Sigmoid colon (tissue), 3 donors: Measurements from ENCODE around the gene BLMH.

Experiments used
- POLR2A ChIP-seq, 2 donors: fragments of 450-650 bp; IDR thresholded peaks; one replicate each; pipeline ENCODE4 v1.6.1; 2016; ENCODE audit warnings: antibody characterized with exemption in 2 of 2, mild to moderate bottlenecking in 2 of 2, moderate library complexity in 2 of 2
- TF ChIP-seq, protein P1 (sequence below), 4 experiments: fragments of 450-650 bp in 3 of 4; fragments of 200-600 bp in 1 of 4; IDR thresholded peaks; one replicate each; pipeline ENCODE4 v1.5.1; 2016 to 2019; ENCODE audit warnings: antibody characterized with exemption in 4 of 4, mild to moderate bottlenecking in 3 of 4, moderate library complexity in 2 of 4

DNA sequence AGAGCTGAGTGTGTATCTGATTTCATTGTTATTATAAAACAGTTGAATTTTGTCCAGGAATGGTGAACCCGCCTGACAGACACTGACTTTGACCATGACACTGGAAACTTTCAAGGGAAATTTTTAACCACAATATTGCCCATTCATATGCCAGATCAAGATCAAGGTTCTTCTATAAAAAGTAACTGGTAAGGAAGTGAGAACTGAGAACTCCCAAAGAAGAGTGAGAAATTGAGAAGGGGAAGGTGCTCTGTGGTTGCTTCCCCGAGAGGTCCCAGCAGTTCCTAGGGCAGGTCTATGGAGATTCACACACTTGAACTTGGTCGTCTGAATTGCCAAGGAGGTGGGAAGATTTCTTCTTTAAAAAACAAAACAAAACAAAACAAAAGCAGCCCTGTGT lies 83.5 kb downstream of the BLMH start:
- TF ChIP-seq, protein P1, sequence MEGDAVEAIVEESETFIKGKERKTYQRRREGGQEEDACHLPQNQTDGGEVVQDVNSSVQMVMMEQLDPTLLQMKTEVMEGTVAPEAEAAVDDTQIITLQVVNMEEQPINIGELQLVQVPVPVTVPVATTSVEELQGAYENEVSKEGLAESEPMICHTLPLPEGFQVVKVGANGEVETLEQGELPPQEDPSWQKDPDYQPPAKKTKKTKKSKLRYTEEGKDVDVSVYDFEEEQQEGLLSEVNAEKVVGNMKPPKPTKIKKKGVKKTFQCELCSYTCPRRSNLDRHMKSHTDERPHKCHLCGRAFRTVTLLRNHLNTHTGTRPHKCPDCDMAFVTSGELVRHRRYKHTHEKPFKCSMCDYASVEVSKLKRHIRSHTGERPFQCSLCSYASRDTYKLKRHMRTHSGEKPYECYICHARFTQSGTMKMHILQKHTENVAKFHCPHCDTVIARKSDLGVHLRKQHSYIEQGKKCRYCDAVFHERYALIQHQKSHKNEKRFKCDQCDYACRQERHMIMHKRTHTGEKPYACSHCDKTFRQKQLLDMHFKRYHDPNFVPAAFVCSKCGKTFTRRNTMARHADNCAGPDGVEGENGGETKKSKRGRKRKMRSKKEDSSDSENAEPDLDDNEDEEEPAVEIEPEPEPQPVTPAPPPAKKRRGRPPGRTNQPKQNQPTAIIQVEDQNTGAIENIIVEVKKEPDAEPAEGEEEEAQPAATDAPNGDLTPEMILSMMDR (IDR thresholded peaks at IDR 0.05), result no peak
- no peak for TF ChIP-seq POLR2A (IDR thresholded peaks at IDR 0.05)
